CD14-positive monocyte (primary cell): ENCODE results near the gene LEMD1. TPM values are rescaled to one million over a fixed set of nuclear protein-coding genes. Genes with fewer than 3 reads are reported as not detected.

ENCODE experiments used
- DNase-seq, 3 donors: peaks; one replicate each; pipeline ENCODE4 v3.0.0-alpha.2; 2011 to 2022
- H2AFZ ChIP-seq: 2 replicates; pipeline ENCODE4 v1.6.0; 2012; ENCODE audit warnings: mild to moderate bottlenecking, low read depth, low read length, inconsistent platforms; ENCODE audit not compliant: insufficient read depth, poor library complexity, severe bottlenecking
- H3K27ac ChIP-seq, 2 donors: 1 replicate in 1 of 2; 2 replicates in 1 of 2; pipeline ENCODE4 v1.5.1; 2012 to 2013; ENCODE audit warnings: low read length in 2 of 2, control low read depth in 1 of 2, inconsistent platforms in 1 of 2, low read depth in 1 of 2, mild to moderate bottlenecking in 1 of 2
- H3K27me3 ChIP-seq, 2 donors: one replicate each; pipeline versions ENCODE4 v1.6.0 to v1.6.1; 2011 to 2013; ENCODE audit warnings: low read length in 2 of 2; ENCODE audit not compliant: control insufficient read depth in 2 of 2, insufficient read depth in 2 of 2
- H3K36me3 ChIP-seq, 2 donors: replicated peaks in 1 of 2; 1 replicate in 1 of 2; 2 replicates in 1 of 2; pipeline versions ENCODE4 v1.5.1 to v1.6.1; 2012 to 2013; ENCODE audit warnings: low read length in 2 of 2, control low read depth in 1 of 2, inconsistent platforms in 1 of 2, mild to moderate bottlenecking in 1 of 2; ENCODE audit not compliant: insufficient read depth in 2 of 2, control insufficient read depth in 1 of 2
- H3K4me1 ChIP-seq, 2 donors: 1 replicate in 1 of 2; 2 replicates in 1 of 2; pipeline versions ENCODE4 v1.5.1 to v1.6.1; 2012 to 2013; ENCODE audit warnings: low read length in 2 of 2, control low read depth in 1 of 2, inconsistent platforms in 1 of 2, mild to moderate bottlenecking in 1 of 2, moderate library complexity in 1 of 2; ENCODE audit not compliant: insufficient read depth in 2 of 2, control insufficient read depth in 1 of 2
- H3K4me2 ChIP-seq: replicated peaks from 2 replicates; pipeline ENCODE3; 2012; ENCODE audit warnings: low read length, moderate library complexity, mild to moderate bottlenecking; ENCODE audit not compliant: poor library complexity, severe bottlenecking; ENCODE audit errors: extremely low read depth
- H3K4me3 ChIP-seq, 3 experiments: fragments of 200-600 bp in 1 of 3; sonication (generic) in 1 of 3; replicated peaks in 1 of 3; 1 replicate in 2 of 3; 2 replicates in 1 of 3; pipeline ENCODE4 v1.5.1; 2011 to 2013; ENCODE audit warnings: low read length in 3 of 3, mild to moderate bottlenecking in 3 of 3, control low read depth in 2 of 3, low read depth in 2 of 3, inconsistent platforms in 1 of 3, moderate library complexity in 1 of 3
- H3K79me2 ChIP-seq: 2 replicates; pipeline ENCODE4 v1.6.0; 2012; ENCODE audit warnings: mild to moderate bottlenecking, control low read depth, inconsistent platforms, low read length, moderate library complexity; ENCODE audit not compliant: insufficient read depth
- H3K9ac ChIP-seq: 2 replicates; pipeline ENCODE4 v1.6.0; 2017; ENCODE audit warnings: low read length, mild to moderate bottlenecking; ENCODE audit not compliant: insufficient read depth, poor library complexity, severe bottlenecking
- H3K9me3 ChIP-seq, 2 donors: replicated peaks in 1 of 2; 1 replicate in 1 of 2; 2 replicates in 1 of 2; pipeline versions ENCODE4 v1.5.1 to v1.6.1; 2012 to 2013; ENCODE audit warnings: low read length in 2 of 2, control low read depth in 1 of 2; ENCODE audit not compliant: control insufficient read depth in 1 of 2, insufficient read depth in 1 of 2
- H4K20me1 ChIP-seq: 2 replicates; pipeline ENCODE4 v1.6.0; 2012; ENCODE audit warnings: mild to moderate bottlenecking, low read length, control low read depth, moderate library complexity; ENCODE audit not compliant: insufficient read depth
- H3K27ac Mint-ChIP-seq, 7 donors: one replicate each; pipeline ENCODE4 v1.8.0; 2020; ENCODE audit warnings: mild to moderate bottlenecking in 7 of 7, mixed read lengths in 7 of 7, moderate library complexity in 6 of 7, inconsistent platforms in 2 of 7
- H3K27me3 Mint-ChIP-seq, 3 donors: one replicate each; pipeline ENCODE4 v1.8.0; 2021 to 2022; ENCODE audit warnings: low read depth in 3 of 3, mild to moderate bottlenecking in 3 of 3, mixed read lengths in 3 of 3, moderate library complexity in 3 of 3, inconsistent platforms in 1 of 3
- H3K36me3 Mint-ChIP-seq, 2 donors: one replicate each; pipeline ENCODE4 v1.8.0; 2020; ENCODE audit warnings: mixed read lengths in 2 of 2, inconsistent platforms in 1 of 2, mild to moderate bottlenecking in 1 of 2
- H3K4me1 Mint-ChIP-seq: one replicate; pipeline ENCODE4 v1.8.0; 2020; ENCODE audit warnings: mild to moderate bottlenecking, mixed read lengths
- H3K4me3 Mint-ChIP-seq, 2 donors: one replicate each; pipeline ENCODE4 v1.8.0; 2020; ENCODE audit warnings: mild to moderate bottlenecking in 2 of 2, mixed read lengths in 2 of 2, moderate library complexity in 1 of 2
- H3K9me3 Mint-ChIP-seq, 7 donors: one replicate each; pipeline ENCODE4 v1.8.0; 2020 to 2022; ENCODE audit warnings: mixed read lengths in 7 of 7, mild to moderate bottlenecking in 6 of 7, moderate library complexity in 6 of 7, inconsistent platforms in 2 of 7
- WGBS: methylation state at CpG from one replicate; pipeline ENCODE4 v1.1.5; 2013; ENCODE audit warnings: missing lambda C conversion rate; ENCODE audit not compliant: insufficient coverage; 5-methylcytosine and 5-hydroxymethylcytosine counted together
- intact Hi-C, 2 donors: fragments of 100-400 bp; cut with micrococcal nuclease; formaldehyde crosslinking; loops; one replicate each; pipeline versions ENCODE4 v1.15.0 to v1.15.1; 2023
- polyA plus RNA-seq, 3 donors: library from polyadenylated mRNA; depleted of rRNA in 1 of 3; unstranded in 2 of 3; stranded (reverse) in 1 of 3; fragments of 300-500 nt in 2 of 3; fragments of >200 nt in 1 of 3; fragmentation: Illumina TruSeq in 2 of 3; gene quantifications; 1 replicate in 2 of 3; 2 replicates in 1 of 3; pipeline ENCODE4 v1.2.3, GENCODE V29; 2012 to 2021
- TF ChIP-seq, protein P1 (sequence below): fragments of 200-600 bp; IDR thresholded peaks from one replicate; pipeline ENCODE4 v1.8.0; 2022; ENCODE audit warnings: antibody characterized with exemption, mild to moderate bottlenecking

The LEMD1 gene
- polyA plus RNA-seq, 3 donors = not detected

- Histone ChIP-seq H3K9me3 (no peaks in the 10 kb centered on the region), H3K79me2 (no peaks in the 10 kb centered on the region), H3K36me3 (no peaks in the 10 kb centered on the region), H3K4me1 (peaks cover 7 to 12% of the 10 kb centered on the region in 2 donors), H3K4me2 (peak overlapping the region; percentile 75), H3K27me3 (peaks cover under 1 to 12% of the 10 kb centered on the region in 2 donors), H3K27ac (no peak overlapping the region), H3K9ac (peak overlapping the region; percentile 41), H4K20me1 (no peaks in the 10 kb centered on the region), H2AFZ (peak overlapping the region; percentile 77), H3K4me3 (peak overlapping the region in 2 of 3 experiments; percentile 9 to 73)
- Mint-ChIP-seq H3K27ac (no peak overlapping the region), H3K4me3 (peak overlapping the region; percentile 74 to 92), H3K9me3 (peaks cover 0 to 3% (median 0%) of the 10 kb centered on the region in 7 donors), H3K4me1 (peaks cover 13% of the 10 kb centered on the region), H3K27me3 (peaks cover 12 to 38% (median 28%) of the 10 kb centered on the region in 3 donors), H3K36me3 (no peaks in the 10 kb centered on the region)
- DNase-seq = no peak
- TF ChIP-seq, protein P1, sequence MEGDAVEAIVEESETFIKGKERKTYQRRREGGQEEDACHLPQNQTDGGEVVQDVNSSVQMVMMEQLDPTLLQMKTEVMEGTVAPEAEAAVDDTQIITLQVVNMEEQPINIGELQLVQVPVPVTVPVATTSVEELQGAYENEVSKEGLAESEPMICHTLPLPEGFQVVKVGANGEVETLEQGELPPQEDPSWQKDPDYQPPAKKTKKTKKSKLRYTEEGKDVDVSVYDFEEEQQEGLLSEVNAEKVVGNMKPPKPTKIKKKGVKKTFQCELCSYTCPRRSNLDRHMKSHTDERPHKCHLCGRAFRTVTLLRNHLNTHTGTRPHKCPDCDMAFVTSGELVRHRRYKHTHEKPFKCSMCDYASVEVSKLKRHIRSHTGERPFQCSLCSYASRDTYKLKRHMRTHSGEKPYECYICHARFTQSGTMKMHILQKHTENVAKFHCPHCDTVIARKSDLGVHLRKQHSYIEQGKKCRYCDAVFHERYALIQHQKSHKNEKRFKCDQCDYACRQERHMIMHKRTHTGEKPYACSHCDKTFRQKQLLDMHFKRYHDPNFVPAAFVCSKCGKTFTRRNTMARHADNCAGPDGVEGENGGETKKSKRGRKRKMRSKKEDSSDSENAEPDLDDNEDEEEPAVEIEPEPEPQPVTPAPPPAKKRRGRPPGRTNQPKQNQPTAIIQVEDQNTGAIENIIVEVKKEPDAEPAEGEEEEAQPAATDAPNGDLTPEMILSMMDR = no peak
- WGBS = 65% methylated on average over 25 of the region's 29 CpGs
- intact Hi-C loops = no loop called here
Observed at GRCh38 chr1:205429762-205430695, 8.2 kb upstream of the LEMD1 start.

DNA sequence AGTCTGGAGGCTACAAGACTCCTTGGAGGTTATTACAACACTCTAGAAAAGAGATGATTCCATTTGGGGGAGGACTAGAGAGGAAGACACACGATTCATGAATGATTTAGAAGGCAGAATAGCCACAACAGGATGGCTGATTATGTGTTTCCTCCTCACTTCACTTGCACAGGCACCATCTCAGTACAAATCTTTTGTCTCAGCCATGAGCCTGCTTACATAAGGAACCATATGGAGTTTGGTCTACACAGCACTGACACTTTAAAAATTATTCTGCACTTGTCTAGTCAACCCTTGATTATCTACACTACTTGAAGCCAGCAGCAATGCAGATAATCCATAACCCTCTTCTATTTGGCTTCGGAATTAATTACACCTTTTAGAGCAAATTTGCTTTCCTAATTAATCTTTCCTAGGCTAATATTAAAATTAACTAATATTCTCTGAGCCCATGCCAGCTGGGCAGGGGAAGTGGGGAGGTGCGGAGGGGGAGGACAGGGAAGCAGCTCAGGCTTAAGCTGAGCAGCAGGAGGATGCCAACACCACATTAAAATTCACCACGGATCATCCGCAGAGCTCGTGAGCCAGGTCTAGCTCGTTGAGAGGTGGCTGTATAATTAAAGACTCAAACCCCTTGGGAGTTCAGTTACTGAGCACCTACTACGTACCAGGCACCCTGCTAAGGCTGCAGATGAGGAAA is 3.2 kb upstream of the LEMD1 start:
- H2AFZ ChIP-seq = no peak overlapping the region
- H3K27me3 Mint-ChIP-seq = peaks cover 26 to 47% (median 36%) of the 10 kb centered on the region in 3 donors
- WGBS = no CpG with 5 or more reads among the region's 8 CpGs
- no peak overlapping the region for H3K4me3 Mint-ChIP-seq
- no peaks in the 10 kb centered on the region for H3K36me3 Mint-ChIP-seq
- H3K79me2 ChIP-seq = no peaks in the 10 kb centered on the region
- TF ChIP-seq, protein P1 = no peak
- no peak overlapping the region for H3K9ac ChIP-seq
- H3K4me1 ChIP-seq = peaks cover 0 to under 1% of the 10 kb centered on the region in 2 donors
- H3K4me1 Mint-ChIP-seq = no peaks in the 10 kb centered on the region
- H3K9me3 Mint-ChIP-seq = peaks cover 0 to 2% (median 0%) of the 10 kb centered on the region in 7 donors
- no peak overlapping the region for H3K4me3 ChIP-seq
- H3K27ac Mint-ChIP-seq = peak overlapping the region in 2 of 7 donors; percentile 8 to 33
- DNase-seq = no peak
- H3K36me3 ChIP-seq = no peaks in the 10 kb centered on the region
- H3K27me3 ChIP-seq = peaks cover 25 to 31% of the 10 kb centered on the region in 2 donors
- no peaks in the 10 kb centered on the region for H3K9me3 ChIP-seq
- H3K4me2 ChIP-seq = no peak overlapping the region
- intact Hi-C loops = no loop called here
- no peak overlapping the region for H3K27ac ChIP-seq
- no peaks in the 10 kb centered on the region for H4K20me1 ChIP-seq
